SJCRH30 (cell line): ENCODE measurements around the gene TAF3. TPM values are rescaled to one million over a fixed set of nuclear protein-coding genes. Genes with fewer than 3 reads are reported as not detected.

Experiments used
- total RNA-seq: library from RNA; depleted of rRNA; stranded (reverse); fragments of >200 nt; shearing (Covaris generic); gene quantifications from 2 replicates; pipeline ENCODE4 v1.2.3, GENCODE V29; 2014; rRNA removed

TAF3 gene
- total RNA-seq, 1 experiment from 2014 or later, result 3.6 TPM

Other genes starting within 250 kb of the TAF3 start
- gene ITIH5, start 151.5 kb upstream of the TAF3 start, total RNA-seq, result 0.65 and 0.66 TPM in 2 replicates
- gene ITIH2, start 115.2 kb upstream of the TAF3 start, total RNA-seq, result not detected in 2 replicates
- gene KIN, start 30.5 kb upstream of the TAF3 start, total RNA-seq, result 10.8 and 14.6 TPM in 2 replicates
- 195 and 197 TPM in 2 replicates for gene ATP5F1C, start 30.3 kb upstream of the TAF3 start, total RNA-seq
- 0.53 and 1.2 TPM in 2 replicates for gene GATA3, start 236.2 kb downstream of the TAF3 start, total RNA-seq